Fibroblast of the conjunctiva (primary cell): ENCODE measurements around the gene RD3L.

Experiments
- DNase-seq: peaks from one replicate; pipeline ENCODE4 v3.0.0-alpha.2; 2010; ENCODE audit warnings: low read depth

Gene RD3L

GRCh38 chr14:103894034-103894722 is 48.2 kb downstream of the RD3L start:
- DNase-seq: no peak

GRCh38 chr14:103892247-103892646 is 50.1 kb downstream of the RD3L start:
- DNase-seq: no peak

- DNase-seq: no peak
These were observed 50.6 kb downstream of the RD3L start for GRCh38 chr14:103891667-103892215.

- no peak for DNase-seq
These were observed 51.3 kb downstream of the RD3L start for GRCh38 chr14:103890821-103891666.
